KMS-11 (cell line): ENCODE data around the gene TCAP.

Source experiments
- H2AFZ ChIP-seq: fragments of 200-600 bp; sonication (generic); 2 replicates; pipeline ENCODE4 v1.6.1; 2016; ENCODE audit warnings: antibody characterized with exemption, mixed run types, low read depth
- H3K27ac ChIP-seq: fragments of 200-600 bp; sonication (generic); 2 replicates; pipeline ENCODE4 v1.6.1; 2016; ENCODE audit warnings: mild to moderate bottlenecking, mixed run types
- H3K27me3 ChIP-seq: fragments of 200-600 bp; sonication (generic); 2 replicates; pipeline ENCODE4 v1.6.1; 2017; ENCODE audit warnings: mild to moderate bottlenecking, low read depth, mixed run types, moderate library complexity; ENCODE audit not compliant: insufficient read depth
- H3K36me3 ChIP-seq: fragments of 200-600 bp; sonication (generic); 2 replicates; pipeline ENCODE4 v1.6.1; 2017; ENCODE audit warnings: mild to moderate bottlenecking, mixed run types; ENCODE audit not compliant: insufficient read depth
- H3K4me1 ChIP-seq: fragments of 200-600 bp; sonication (generic); 2 replicates; pipeline ENCODE4 v1.6.1; 2016; ENCODE audit warnings: mild to moderate bottlenecking, low read depth, mixed run types; ENCODE audit not compliant: poor library complexity, severe bottlenecking
- H3K4me2 ChIP-seq: fragments of 200-600 bp; sonication (generic); 2 replicates; pipeline ENCODE4 v1.7.0; 2016; ENCODE audit warnings: mild to moderate bottlenecking, mixed run types
- H3K4me3 ChIP-seq: fragments of 200-600 bp; sonication (generic); IDR thresholded peaks from 2 replicates; pipeline ENCODE4 v1.6.1; 2017; ENCODE audit warnings: low read depth, low read length, mixed read lengths; ENCODE audit not compliant: insufficient read depth
- H3K79me2 ChIP-seq: fragments of 200-600 bp; sonication (generic); 2 replicates; pipeline ENCODE4 v1.6.1; 2016; ENCODE audit warnings: low read depth, mixed run types; ENCODE audit not compliant: insufficient read depth
- H3K9ac ChIP-seq: fragments of 200-600 bp; sonication (generic); 2 replicates; pipeline ENCODE4 v1.6.1; 2016; ENCODE audit warnings: mild to moderate bottlenecking, mixed run types
- H4K20me1 ChIP-seq: fragments of 200-600 bp; sonication (generic); 2 replicates; pipeline ENCODE4 v1.6.1; 2016; ENCODE audit warnings: mild to moderate bottlenecking, mixed run types; ENCODE audit not compliant: insufficient read depth
- CTCF ChIP-seq: fragments of 200-600 bp; sonication (generic); conservative IDR thresholded peaks from 2 replicates; pipeline ENCODE4 v1.6.1; 2017; ENCODE audit warnings: low read depth, mild to moderate bottlenecking, antibody characterized with exemption, low read length, moderate library complexity, mixed read lengths

The TCAP gene

GRCh38 chr17:39672522-39673334 is 7.6 kb downstream of the TCAP start:
- H3K9ac ChIP-seq, result no peak overlapping the region
- no peak overlapping the region for H2AFZ ChIP-seq
- H4K20me1 ChIP-seq, result no peaks in the 10 kb centered on the region
- no peaks in the 10 kb centered on the region for H3K4me1 ChIP-seq
- H3K4me2 ChIP-seq, result no peak overlapping the region
- TF ChIP-seq CTCF, result no peak
- H3K4me3 ChIP-seq, result no peak overlapping the region
- no peak overlapping the region for H3K27ac ChIP-seq
- H3K27me3 ChIP-seq, result peaks cover 8% of the 10 kb centered on the region; the same call in 1 of the 2 replicates
- H3K79me2 ChIP-seq, result no peaks in the 10 kb centered on the region
- H3K36me3 ChIP-seq, result no peaks in the 10 kb centered on the region

- no peak overlapping the region for H3K4me3 ChIP-seq
- no peak for TF ChIP-seq CTCF
- H3K27ac ChIP-seq, result no peak overlapping the region
- no peak overlapping the region for H3K9ac ChIP-seq
- peaks cover 8% of the 10 kb centered on the region; the same call in 1 of the 2 replicates for H3K27me3 ChIP-seq
- no peak overlapping the region for H3K4me2 ChIP-seq
- no peak overlapping the region for H2AFZ ChIP-seq
- no peaks in the 10 kb centered on the region for H3K36me3 ChIP-seq
- H3K4me1 ChIP-seq, result no peaks in the 10 kb centered on the region
- no peaks in the 10 kb centered on the region for H4K20me1 ChIP-seq
- H3K79me2 ChIP-seq, result no peaks in the 10 kb centered on the region
These were observed 8.4 kb downstream of the TCAP start for GRCh38 chr17:39673335-39674081.

GRCh38 chr17:39674179-39674578 is 9.0 kb downstream of the TCAP start:
- Histone ChIP-seq H3K27me3 (0 out of 2 replicates have a peak, but pooled peaks cover 2% of the 10 kb centered on the region), H3K36me3 (no peaks in the 10 kb centered on the region), H3K4me2 (no peak overlapping the region), H4K20me1 (no peaks in the 10 kb centered on the region), H3K4me1 (no peaks in the 10 kb centered on the region), H3K27ac (no peak overlapping the region), H3K4me3 (no peak overlapping the region), H3K79me2 (no peaks in the 10 kb centered on the region), H3K9ac (no peak overlapping the region), H2AFZ (no peak overlapping the region)
- TF ChIP-seq CTCF, result no peak

GRCh38 chr17:39674702-39675389 is 9.7 kb downstream of the TCAP start:
- Histone ChIP-seq H3K4me3 (no peak overlapping the region), H3K36me3 (no peaks in the 10 kb centered on the region), H3K4me1 (no peaks in the 10 kb centered on the region), H3K79me2 (no peaks in the 10 kb centered on the region), H3K4me2 (no peak overlapping the region), H4K20me1 (no peaks in the 10 kb centered on the region), H2AFZ (no peak overlapping the region), H3K27me3 (no peaks in the 10 kb centered on the region), H3K27ac (no peak overlapping the region), H3K9ac (no peak overlapping the region)
- TF ChIP-seq CTCF, result no peak
